ENCODE measurements around the gene AAMP.
"Not testable (repeated sequence)": the region's sequence is repeated elsewhere in the genome, so short reads cannot be mapped to it uniquely, and the experiment has no call there.

AAMP gene

DNA sequence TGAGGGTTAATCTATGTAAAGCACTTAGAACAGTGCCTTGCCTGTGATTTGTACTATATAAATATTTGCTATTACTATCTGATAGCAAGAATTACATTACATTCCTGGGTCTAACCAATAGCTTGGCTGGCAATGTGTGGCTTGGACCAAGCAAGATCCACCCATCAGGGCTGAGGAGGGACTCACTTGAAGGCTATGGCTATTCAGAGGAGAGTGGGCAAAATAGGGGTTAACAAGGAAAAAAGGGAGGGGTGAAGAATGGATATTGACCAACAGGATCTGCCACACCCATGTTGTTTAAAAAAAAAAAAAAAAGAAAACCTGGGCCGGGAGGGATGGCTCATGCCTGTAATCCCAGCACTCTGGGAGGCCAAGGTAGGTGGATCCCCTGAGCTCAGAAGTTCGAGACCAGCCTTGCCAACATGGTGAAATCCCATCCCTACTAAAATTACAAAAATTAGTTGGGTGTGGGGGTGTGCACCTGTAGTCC is 42.4 kb upstream of the AAMP start:
- H3K4me3 ChIP-seq (ENCODE audit: low read length) = no peak overlapping the region
- no peak for DNase-seq (ENCODE audit: low read depth)
- TF ChIP-seq, protein P1, sequence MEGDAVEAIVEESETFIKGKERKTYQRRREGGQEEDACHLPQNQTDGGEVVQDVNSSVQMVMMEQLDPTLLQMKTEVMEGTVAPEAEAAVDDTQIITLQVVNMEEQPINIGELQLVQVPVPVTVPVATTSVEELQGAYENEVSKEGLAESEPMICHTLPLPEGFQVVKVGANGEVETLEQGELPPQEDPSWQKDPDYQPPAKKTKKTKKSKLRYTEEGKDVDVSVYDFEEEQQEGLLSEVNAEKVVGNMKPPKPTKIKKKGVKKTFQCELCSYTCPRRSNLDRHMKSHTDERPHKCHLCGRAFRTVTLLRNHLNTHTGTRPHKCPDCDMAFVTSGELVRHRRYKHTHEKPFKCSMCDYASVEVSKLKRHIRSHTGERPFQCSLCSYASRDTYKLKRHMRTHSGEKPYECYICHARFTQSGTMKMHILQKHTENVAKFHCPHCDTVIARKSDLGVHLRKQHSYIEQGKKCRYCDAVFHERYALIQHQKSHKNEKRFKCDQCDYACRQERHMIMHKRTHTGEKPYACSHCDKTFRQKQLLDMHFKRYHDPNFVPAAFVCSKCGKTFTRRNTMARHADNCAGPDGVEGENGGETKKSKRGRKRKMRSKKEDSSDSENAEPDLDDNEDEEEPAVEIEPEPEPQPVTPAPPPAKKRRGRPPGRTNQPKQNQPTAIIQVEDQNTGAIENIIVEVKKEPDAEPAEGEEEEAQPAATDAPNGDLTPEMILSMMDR (conservative IDR thresholded peaks at IDR 0.05; ENCODE audit: low read depth, low read length) = no peak

DNA sequence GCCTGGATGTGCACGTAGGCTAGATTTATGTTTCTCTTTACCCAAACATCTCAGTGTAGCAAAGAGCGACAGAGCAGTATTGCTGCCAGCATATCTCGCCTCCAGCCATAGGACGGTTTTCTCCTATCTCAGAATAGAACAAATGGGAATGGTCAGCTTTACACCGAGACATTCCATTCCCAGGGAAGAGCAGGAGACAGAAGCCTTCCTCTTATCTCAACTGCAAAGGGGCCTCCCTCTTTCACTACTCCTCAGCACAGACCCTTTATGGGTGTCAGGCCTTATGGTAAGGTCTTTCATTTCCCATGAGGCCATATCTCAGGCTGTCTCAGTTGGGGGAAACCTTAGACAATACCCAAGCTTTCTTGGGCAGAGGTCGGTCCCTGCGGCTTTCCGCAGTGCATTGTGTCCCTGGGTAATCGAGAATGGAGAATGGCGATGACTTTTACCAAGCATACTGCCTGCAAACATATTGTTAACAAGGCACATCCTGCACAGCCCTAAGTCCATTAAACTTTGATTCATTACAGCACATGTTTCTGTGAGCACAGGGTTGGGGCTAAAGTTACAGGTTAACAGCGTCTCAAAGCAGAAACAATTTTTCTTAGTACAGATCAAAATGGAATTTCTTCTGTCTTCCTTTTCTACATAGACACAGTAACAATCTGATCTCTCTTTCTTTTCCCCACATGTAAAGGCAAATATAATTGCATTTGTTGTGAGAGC is 41.8 kb upstream of the AAMP start:
- not testable (repeated sequence) for H3K4me3 ChIP-seq (ENCODE audit: low read length); DNase-seq (ENCODE audit: low read depth)

DNA sequence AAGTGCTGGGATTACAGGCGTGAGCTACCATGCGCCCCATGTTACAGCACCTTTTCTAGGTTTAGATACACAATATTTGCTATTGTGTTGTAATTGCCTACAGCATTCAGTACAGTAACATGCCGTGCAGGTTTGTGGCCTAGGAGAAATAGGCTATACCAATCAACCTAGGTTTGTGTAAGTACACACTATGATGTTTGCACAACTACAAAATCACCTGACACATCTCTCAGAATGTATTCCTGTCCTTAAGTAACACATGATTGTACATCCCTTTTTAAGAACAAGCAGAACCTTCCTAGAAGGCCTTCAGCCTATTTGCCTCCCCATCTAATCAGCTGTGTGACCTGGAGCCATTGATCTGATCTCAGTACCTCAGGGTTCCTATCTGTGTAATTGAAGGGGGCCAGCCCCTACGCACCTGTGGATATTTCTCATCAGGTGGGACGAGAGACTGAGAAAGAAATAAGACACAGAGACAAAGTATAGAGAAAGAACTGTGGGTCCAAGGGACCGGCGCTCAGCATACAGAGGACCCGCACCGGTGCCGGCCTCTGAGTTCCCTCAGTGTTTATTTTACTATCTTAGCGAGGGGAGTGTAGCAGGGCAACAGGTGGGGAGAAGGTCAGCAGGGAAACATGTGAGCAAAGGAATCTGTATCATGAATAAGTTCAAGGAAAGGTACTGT is 41.1 kb upstream of the AAMP start:
- TF ChIP-seq, protein P1 (conservative IDR thresholded peaks at IDR 0.05; ENCODE audit: low read depth, low read length) = no peak
- no peak for DNase-seq (ENCODE audit: low read depth)
- no peak overlapping the region for H3K4me3 ChIP-seq (ENCODE audit: low read length)

DNA sequence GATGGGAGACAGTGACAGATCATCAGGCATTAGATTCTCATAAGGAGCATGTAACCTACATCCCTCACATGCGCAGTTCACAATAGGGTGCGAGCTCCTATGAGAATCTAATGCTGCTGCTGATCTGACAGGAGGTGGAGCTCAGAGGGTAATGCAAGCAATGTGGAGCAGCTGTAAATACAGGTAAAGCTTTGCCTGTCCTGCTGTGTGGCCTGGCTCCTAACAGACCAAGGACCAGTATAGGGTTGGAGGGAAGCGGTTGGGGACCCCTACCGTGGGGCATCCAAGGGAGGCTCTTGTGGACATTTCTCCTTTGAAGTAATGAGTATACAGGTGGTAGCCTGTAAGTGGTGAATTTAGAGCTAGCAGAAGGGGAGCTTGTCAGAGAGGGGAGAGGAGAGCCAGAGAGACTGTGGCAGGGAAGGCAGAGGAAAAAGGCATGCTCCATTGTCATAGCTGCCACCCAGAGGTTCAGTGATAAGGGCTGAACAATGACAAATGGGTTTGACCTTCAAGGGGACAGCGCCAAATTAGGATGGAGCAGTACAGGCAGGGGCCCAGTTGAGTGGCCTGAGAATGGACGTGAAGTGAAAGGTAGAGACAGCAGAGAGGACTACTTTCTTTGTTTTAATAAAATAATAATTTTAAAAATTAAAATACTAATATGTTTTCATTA is 37.6 kb upstream of the AAMP start:
- TF ChIP-seq, protein P1 (conservative IDR thresholded peaks at IDR 0.05; ENCODE audit: low read depth, low read length) = no peak
- DNase-seq (ENCODE audit: low read depth) = no peak
- no peak overlapping the region for H3K4me3 ChIP-seq (ENCODE audit: low read length)

DNA sequence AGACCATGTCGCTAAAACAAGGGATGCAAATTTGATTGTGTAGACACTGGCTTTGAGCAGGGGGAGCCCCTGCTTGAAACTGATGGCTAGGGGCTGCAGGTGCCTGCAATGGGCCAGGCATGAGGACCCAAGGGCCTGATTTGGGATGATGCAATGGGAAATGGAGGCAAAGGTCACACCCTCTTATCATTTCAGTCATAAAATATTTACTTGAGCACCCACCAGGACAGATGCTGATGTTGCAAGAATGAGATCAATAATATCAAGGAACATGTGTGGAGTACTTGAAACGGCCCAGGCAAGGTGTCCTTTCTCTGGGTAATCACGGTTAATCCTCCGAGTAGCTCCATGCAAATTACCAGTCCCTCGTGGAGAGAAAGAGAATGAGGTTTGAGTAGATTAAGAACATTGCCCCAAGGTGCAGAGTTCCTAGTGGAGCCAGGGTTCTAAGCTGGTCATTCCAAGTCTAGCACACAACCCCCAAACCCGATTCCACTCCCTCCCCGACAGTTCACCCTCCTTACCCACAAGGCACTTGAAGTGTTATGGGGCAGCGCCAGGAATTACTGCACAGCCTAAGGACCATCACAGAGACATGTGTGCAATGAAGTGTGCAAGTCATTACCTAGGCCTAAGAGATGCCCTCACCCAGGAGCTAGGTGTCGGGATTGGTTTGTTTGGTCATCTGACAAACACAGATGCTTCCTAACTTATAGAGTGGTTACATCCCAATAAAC is 36.4 kb upstream of the AAMP start:
- TF ChIP-seq, protein P1 (conservative IDR thresholded peaks at IDR 0.05; ENCODE audit: low read depth, low read length) = no peak
- no peak for DNase-seq (ENCODE audit: low read depth)
- H3K4me3 ChIP-seq (ENCODE audit: low read length) = no peak overlapping the region

DNA sequence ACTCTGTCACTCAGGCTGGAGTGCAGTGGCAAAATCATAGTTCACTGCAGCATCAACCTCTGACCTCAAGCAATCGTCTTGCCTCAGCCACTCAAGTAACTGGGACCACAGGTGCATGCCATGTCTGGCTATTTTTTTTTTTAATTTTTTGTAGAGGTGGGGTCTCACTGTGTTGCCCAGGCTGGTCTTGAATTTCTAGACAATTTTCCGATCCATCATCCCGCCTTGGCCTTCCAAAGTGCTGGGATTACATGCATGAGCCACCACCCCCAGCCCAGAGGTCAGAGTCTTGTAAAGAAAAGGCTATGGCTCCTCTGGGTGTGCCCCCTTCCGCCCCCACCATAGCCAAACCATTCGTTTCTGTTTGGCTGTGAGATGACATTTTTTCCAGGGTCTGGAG is 35.4 kb upstream of the AAMP start:
- H3K4me3 ChIP-seq (ENCODE audit: low read length) = no peak overlapping the region
- DNase-seq (ENCODE audit: low read depth) = no peak
- TF ChIP-seq, protein P1 (conservative IDR thresholded peaks at IDR 0.05; ENCODE audit: low read depth, low read length) = no peak

All from retinal pigment epithelial cell (primary cell).